GM12878 (cell line): ENCODE measurements around the gene HIVEP2. TPM values are rescaled to one million over a fixed set of nuclear protein-coding genes. Genes with fewer than 3 reads are reported as not detected.

Experiments
- ATAC-seq: fragments of 200-7000 bp; cut with Tn5 transposase; 3 replicates; pipeline ENCODE4 v1.9.1; 2020; ENCODE audit warnings: mild to moderate bottlenecking, moderate library complexity
- BruUV-seq: library from RNA; stranded (reverse); fragments of 400-500 nt; replicated peaks from 2 replicates; lab custom pipeline; 2021; lab: Mats Ljungman, UMichigan
- CTCF ChIA-PET: fragments of 300-600 bp; sonication (Branson Sonifier 250); formaldehyde crosslinking; extraction: SDS; loops from one replicate; lab custom pipeline; 2021; ENCODE audit warnings: inconsistent platforms; lab: Yijun Ruan, JAX
- POLR2A ChIA-PET: fragments of 350-600 bp; formaldehyde crosslinking; extraction: SDS; loops from one replicate; lab custom pipeline; 2021; ENCODE audit warnings: inconsistent platforms; lab: Charles Lee
- RAD21 ChIA-PET: fragments of 300-600 bp; sonication (Branson Sonifier 250); formaldehyde crosslinking; loops from one replicate; lab custom pipeline; 2023; ENCODE audit warnings: antibody characterized with exemption; ENCODE audit not compliant: unreplicated experiment; lab: Charles Lee
- SMC1A ChIA-PET: fragments of 300-600 bp; sonication (Branson Sonifier 250); formaldehyde crosslinking; loops from one replicate; lab custom pipeline; 2023; ENCODE audit not compliant: unreplicated experiment, uncharacterized antibody; lab: Charles Lee
- DNase-seq: peaks from one replicate; pipeline ENCODE4 v3.0.0-alpha.2; 2011; ENCODE audit warnings: low read depth, low spot score
- FAIRE-seq: peaks from 3 replicates; lab custom pipeline; 2011; peaks lifted over from hg19 to GRCh38; lab: Jason Lieb, UNC
- H2AFZ ChIP-seq: 2 replicates; pipeline ENCODE4 v1.6.0; 2011; ENCODE audit warnings: low read depth, low read length, control low read depth; ENCODE audit not compliant: control insufficient read depth
- H3K27ac ChIP-seq: 2 replicates; pipeline ENCODE4 v1.5.1; 2011; ENCODE audit warnings: control low read depth; ENCODE audit not compliant: control insufficient read depth, insufficient read depth
- H3K27me3 ChIP-seq, 2 experiments: replicated peaks in 1 of 2; 2 replicates each; pipeline versions ENCODE4 v1.6.0 to v1.6.1; 2011; ENCODE audit warnings: low read length in 1 of 2; ENCODE audit not compliant: control insufficient read depth in 2 of 2, insufficient read depth in 2 of 2
- H3K36me3 ChIP-seq, 2 experiments: 2 replicates each; pipeline ENCODE4 v1.5.1; 2011; ENCODE audit warnings: low read length in 1 of 2; ENCODE audit not compliant: control insufficient read depth in 2 of 2, insufficient read depth in 2 of 2
- H3K4me1 ChIP-seq: 2 replicates; pipeline ENCODE4 v1.6.1; 2011; ENCODE audit warnings: mild to moderate bottlenecking, low read length, moderate library complexity, mixed read lengths; ENCODE audit not compliant: control insufficient read depth, insufficient read depth
- H3K4me2 ChIP-seq: 2 replicates; pipeline ENCODE4 v1.6.0; 2011; ENCODE audit warnings: control low read depth; ENCODE audit not compliant: control insufficient read depth, insufficient read depth
- H3K4me3 ChIP-seq: fragments of 200-600 bp; sonication (generic); 2 replicates; pipeline ENCODE4 v1.5.1; 2016
- H3K79me2 ChIP-seq: 2 replicates; pipeline ENCODE4 v1.6.0; 2011; ENCODE audit warnings: low read length; ENCODE audit not compliant: control insufficient read depth, insufficient read depth
- H3K9ac ChIP-seq: 2 replicates; pipeline ENCODE4 v1.8.0; 2011; ENCODE audit warnings: low read length, control low read depth, mixed read lengths; ENCODE audit not compliant: control insufficient read depth, insufficient read depth
- H3K9me3 ChIP-seq: replicated peaks from 3 replicates; pipeline ENCODE4 v1.5.1; 2011; ENCODE audit warnings: mild to moderate bottlenecking, low read length; ENCODE audit not compliant: control insufficient read depth, insufficient read depth
- H4K20me1 ChIP-seq: 2 replicates; pipeline ENCODE4 v1.6.0; 2011; ENCODE audit not compliant: control insufficient read depth, insufficient read depth
- CBX5 ChIP-seq: sonication (generic); IDR thresholded peaks from 2 replicates; pipeline ENCODE4 v1.6.1; 2016; ENCODE audit warnings: low read depth, moderate library complexity, mild to moderate bottlenecking, inconsistent platforms
- MAX ChIP-seq: IDR thresholded peaks from 2 replicates; pipeline ENCODE4 v1.6.1; 2012; ENCODE audit warnings: low read depth, low read length, improper control_type of control experiment
- MYB ChIP-seq: fragments of 150-350 bp; IDR thresholded peaks from 2 replicates; pipeline ENCODE4 v1.6.1; 2014; ENCODE audit warnings: mild to moderate bottlenecking, low read depth, low read length, borderline replicate concordance
- NRF1 ChIP-seq: conservative IDR thresholded peaks from 2 replicates; pipeline ENCODE4 v1.6.1; 2011; ENCODE audit warnings: mild to moderate bottlenecking, low read depth, low read length, improper control_type of control experiment
- POU2F2 ChIP-seq: IDR thresholded peaks from 3 replicates; pipeline ENCODE4 v1.6.1; 2011; ENCODE audit warnings: low read depth, mild to moderate bottlenecking, low read length, borderline replicate concordance
- RAD51 ChIP-seq: fragments of 450-650 bp; IDR thresholded peaks from 2 replicates; pipeline ENCODE4 v1.6.1; 2016; ENCODE audit warnings: moderate library complexity, mild to moderate bottlenecking, inconsistent platforms
- RB1 ChIP-seq: fragments of 450-650 bp; formaldehyde crosslinking; IDR thresholded peaks from 2 replicates; pipeline ENCODE4 v1.6.1; 2017; ENCODE audit warnings: mild to moderate bottlenecking, borderline replicate concordance
- RBBP5 ChIP-seq: fragments of 200-600 bp; sonication (generic); conservative IDR thresholded peaks from 2 replicates; pipeline ENCODE4 v1.6.1; 2016
- SREBF2 ChIP-seq: IDR thresholded peaks from 2 replicates; pipeline ENCODE4 v1.6.1; 2012; ENCODE audit warnings: mild to moderate bottlenecking, low read length
- STAT1 ChIP-seq: fragments of 450-650 bp; conservative IDR thresholded peaks from 2 replicates; pipeline ENCODE4 v1.6.1; 2014; ENCODE audit warnings: antibody characterized with exemption, mild to moderate bottlenecking
- USF2 ChIP-seq: IDR thresholded peaks from 2 replicates; pipeline ENCODE4 v1.6.1; 2011; ENCODE audit warnings: low read depth, low read length, improper control_type of control experiment, borderline replicate concordance
- WGBS: methylation state at CpG from one replicate; pipeline ENCODE4 v1.1.6; 2016; ENCODE audit warnings: low lambda C conversion rate; ENCODE audit not compliant: insufficient replicate concordance, insufficient coverage; ENCODE audit errors: missing lambda C conversion rate; 5-methylcytosine and 5-hydroxymethylcytosine counted together
- in situ Hi-C: fragments of 300-500 bp; cut with MboI; formaldehyde crosslinking; loops from 9 replicates; pipeline ENCODE4 v1.14.3; 2018; ENCODE audit warnings: mixed read lengths
- intact Hi-C: fragments of 100-400 bp; cut with micrococcal nuclease; formaldehyde crosslinking; loops from one replicate; pipeline ENCODE4 v1.14.2; 2022; ENCODE audit not compliant: unreplicated experiment
- polyA plus RNA-seq, 11 experiments: library from polyadenylated mRNA; depleted of rRNA in 4 of 11; unstranded in 6 of 11; stranded (reverse) in 5 of 11; fragments of >200 nt; fragmentation: Nextera tagmentation in 4 of 11; fragmentation: Illumina TruSeq in 1 of 11; extraction: Ambion mirVana in 4 of 11; extraction: Trizol in 1 of 11; gene quantifications; 1 replicate in 1 of 11; 2 replicates in 10 of 11; pipeline versions ENCODE4 v1.2.1 to v1.2.3, GENCODE V29; 2011 to 2016; ENCODE audit warnings: inconsistent platforms in 2 of 11, missing spikeins in 2 of 11, low read depth in 1 of 11
- total RNA-seq, 4 experiments: library from RNA; depleted of rRNA in 3 of 4; stranded (reverse); fragments of >200 nt in 3 of 4; fragmentation: Illumina TruSeq in 1 of 4; extraction: Trizol in 1 of 4; gene quantifications; 2 replicates each; pipeline versions ENCODE4 v1.2.1 to v1.2.3, GENCODE V29; 2013 to 2021

HIVEP2 gene
- total and polyA plus RNA-seq, 10 of the 15 experiments (the other 5 are each of a cell fraction or from before 2014, with no cell fraction given), result 1.2 to 15.7 (median 10.2) TPM

GRCh38 chr6:142824426-142824825 is 120.5 kb downstream of the HIVEP2 start:
- H3K4me3 ChIP-seq, result no peak overlapping the region
- RAD21 ChIA-PET, result interaction anchor here (0.7 to 15.5 kb wide), 10 partner anchors 17 to 202 kb away, joined by 3 to 374 read pairs (median 6); no protein-coding TSS in a partner anchor
- in situ Hi-C loops, result no loop called here
- POLR2A ChIA-PET, result interaction anchor here (0.9 to 7.3 kb wide), 6 partner anchors 9 to 61 kb away, joined by 4 to 53 read pairs (median 6); no protein-coding TSS in a partner anchor
- SMC1A ChIA-PET, result interaction anchor here (0.7 to 16.8 kb wide), 20 partner anchors 13 to 683 kb away, joined by 3 to 449 read pairs (median 6); no protein-coding TSS in a partner anchor
- no peak for ATAC-seq
- peaks cover 35% of the 10 kb centered on the region for H3K4me1 ChIP-seq
- FAIRE-seq, result no peak
- DNase-seq, result no peak
- no peak overlapping the region for H2AFZ ChIP-seq
- no peaks in the 10 kb centered on the region for H3K27me3 ChIP-seq
- WGBS, result 96% methylated on average over 3 of the region's 3 CpGs
- no peak overlapping the region for H3K27ac ChIP-seq
- intact Hi-C loops, result loop anchor here (5.0 kb wide), 1 partner anchor 33 kb away; no protein-coding TSS in a partner anchor
- H3K9ac ChIP-seq, result no peak overlapping the region
- BruUV-seq, result no TSS peak
- TF ChIP-seq SREBF2 (no peak), MAX (no peak), POU2F2 (no peak), STAT1 (no peak), CBX5 (no peak), USF2 (no peak), RAD51 (no peak), RB1 (no peak), MYB (no peak), RBBP5 (no peak), NRF1 (no peak)
- TF ChIP-seq, all 136 proteins: peak for 0
- H4K20me1 ChIP-seq, result no peaks in the 10 kb centered on the region
- CTCF ChIA-PET, result interaction anchor here (0.6 to 10.6 kb wide), 16 partner anchors 10 to 203 kb away, joined by 3 to 108 read pairs (median 4); no protein-coding TSS in a partner anchor
- no peak overlapping the region for H3K4me2 ChIP-seq
- peaks cover 4% of the 10 kb centered on the region for H3K9me3 ChIP-seq
- H3K36me3 ChIP-seq, result no peaks in the 10 kb centered on the region
- peaks cover 34% of the 10 kb centered on the region for H3K79me2 ChIP-seq
